Tibial nerve (tissue), 4 donors: ENCODE results near the gene NOS3. TPM values are rescaled to one million over a fixed set of nuclear protein-coding genes. Genes with fewer than 3 reads are reported as not detected.

ENCODE experiments used
- DNase-seq, 2 donors: peaks; one replicate each; pipeline ENCODE4 v3.0.0-alpha.2; 2019; ENCODE audit warnings: low spot score in 2 of 2
- H3K27ac ChIP-seq, 4 donors: fragments of 200-600 bp; sonication (generic) in 3 of 4; one replicate each; pipeline ENCODE4 v1.5.1; 2017 to 2019; ENCODE audit warnings: mild to moderate bottlenecking in 1 of 4
- H3K27me3 ChIP-seq, 2 donors: fragments of 200-600 bp; sonication (generic) in 1 of 2; one replicate each; pipeline versions ENCODE4 v1.5.1 to v1.6.0; 2017 to 2019
- H3K36me3 ChIP-seq, 3 donors: fragments of 200-600 bp; sonication (generic); one replicate each; pipeline ENCODE4 v1.5.1; 2018 to 2019
- H3K4me1 ChIP-seq, 4 donors: fragments of 200-600 bp; sonication (generic) in 3 of 4; one replicate each; pipeline ENCODE4 v1.5.1; 2017 to 2019
- H3K4me3 ChIP-seq, 4 donors: fragments of 200-600 bp; sonication (generic) in 3 of 4; one replicate each; pipeline ENCODE4 v1.5.1; 2017 to 2019; ENCODE audit warnings: mild to moderate bottlenecking in 1 of 4, moderate library complexity in 1 of 4
- H3K9me3 ChIP-seq, 4 donors: fragments of 200-600 bp; sonication (generic) in 3 of 4; one replicate each; pipeline ENCODE4 v1.5.1; 2017 to 2019
- EP300 ChIP-seq, 2 donors: sonication (generic); formaldehyde crosslinking; IDR thresholded peaks; one replicate each; pipeline ENCODE4 v1.6.1; 2017; ENCODE audit warnings: antibody characterized with exemption in 2 of 2, mild to moderate bottlenecking in 1 of 2
- POLR2A ChIP-seq, 2 donors: fragments of 450-650 bp; IDR thresholded peaks; one replicate each; pipeline ENCODE4 v1.6.1; 2017; ENCODE audit warnings: antibody characterized with exemption in 2 of 2, mild to moderate bottlenecking in 2 of 2, moderate library complexity in 2 of 2
- WGBS, 2 donors: methylation state at CpG; one replicate each; pipeline ENCODE4 v1.1.5; 2018; 5-methylcytosine and 5-hydroxymethylcytosine counted together
- total RNA-seq, 4 donors: library from RNA; depleted of rRNA; stranded (reverse); fragments of >200 nt; gene quantifications; one replicate each; pipeline ENCODE4 v1.1.0, GENCODE V29; 2016
- TF ChIP-seq, protein P1 (sequence below), 5 experiments: fragments of 200-600 bp in 3 of 5; fragments of 450-650 bp in 2 of 5; sonication (generic) in 3 of 5; IDR thresholded peaks; one replicate each; pipeline ENCODE4 v1.5.1; 2016 to 2019; ENCODE audit warnings: antibody characterized with exemption in 5 of 5, mild to moderate bottlenecking in 3 of 5, moderate library complexity in 2 of 5

NOS3 gene
- total RNA-seq, 4 donors from 2014 or later, result 20.3 to 38.1 (median 23.8) TPM

- H3K4me3 ChIP-seq, result no peak overlapping the region
- no peak overlapping the region for H3K27ac ChIP-seq
- TF ChIP-seq EP300 (IDR thresholded peaks at IDR 0.05), result no peak
- no peak for TF ChIP-seq POLR2A (IDR thresholded peaks at IDR 0.05)
- TF ChIP-seq, protein P1, sequence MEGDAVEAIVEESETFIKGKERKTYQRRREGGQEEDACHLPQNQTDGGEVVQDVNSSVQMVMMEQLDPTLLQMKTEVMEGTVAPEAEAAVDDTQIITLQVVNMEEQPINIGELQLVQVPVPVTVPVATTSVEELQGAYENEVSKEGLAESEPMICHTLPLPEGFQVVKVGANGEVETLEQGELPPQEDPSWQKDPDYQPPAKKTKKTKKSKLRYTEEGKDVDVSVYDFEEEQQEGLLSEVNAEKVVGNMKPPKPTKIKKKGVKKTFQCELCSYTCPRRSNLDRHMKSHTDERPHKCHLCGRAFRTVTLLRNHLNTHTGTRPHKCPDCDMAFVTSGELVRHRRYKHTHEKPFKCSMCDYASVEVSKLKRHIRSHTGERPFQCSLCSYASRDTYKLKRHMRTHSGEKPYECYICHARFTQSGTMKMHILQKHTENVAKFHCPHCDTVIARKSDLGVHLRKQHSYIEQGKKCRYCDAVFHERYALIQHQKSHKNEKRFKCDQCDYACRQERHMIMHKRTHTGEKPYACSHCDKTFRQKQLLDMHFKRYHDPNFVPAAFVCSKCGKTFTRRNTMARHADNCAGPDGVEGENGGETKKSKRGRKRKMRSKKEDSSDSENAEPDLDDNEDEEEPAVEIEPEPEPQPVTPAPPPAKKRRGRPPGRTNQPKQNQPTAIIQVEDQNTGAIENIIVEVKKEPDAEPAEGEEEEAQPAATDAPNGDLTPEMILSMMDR (IDR thresholded peaks at IDR 0.05), result no peak
- H3K27me3 ChIP-seq, result peaks cover 0 to 49% of the 10 kb centered on the region in 2 donors
- 88 to 91% methylated on average over 10 to 12 of the region's 12 CpGs for WGBS, 2 donors
- peaks cover 0 to 17% (median 0%) of the 10 kb centered on the region in 4 donors for H3K4me1 ChIP-seq
- no peak for DNase-seq
- H3K36me3 ChIP-seq, result no peaks in the 10 kb centered on the region
- H3K9me3 ChIP-seq, result no peaks in the 10 kb centered on the region
Observed at GRCh38 chr7:150999001-150999400, 8.2 kb downstream of the NOS3 start.

- no peaks in the 10 kb centered on the region for H3K36me3 ChIP-seq
- TF ChIP-seq, protein P1 (IDR thresholded peaks at IDR 0.05), result no peak
- TF ChIP-seq POLR2A (IDR thresholded peaks at IDR 0.05) (no peak), EP300 (IDR thresholded peaks at IDR 0.05) (no peak)
- no peak for DNase-seq
- H3K27me3 ChIP-seq, result peaks cover 0 to 50% of the 10 kb centered on the region in 2 donors
- no peaks in the 10 kb centered on the region for H3K9me3 ChIP-seq
- H3K27ac ChIP-seq, result no peak overlapping the region
- 84 to 92% methylated on average over 5 of the region's 5 CpGs for WGBS, 2 donors
- no peak overlapping the region for H3K4me3 ChIP-seq
- peaks cover 0 to 15% (median 0%) of the 10 kb centered on the region in 4 donors for H3K4me1 ChIP-seq
Observed at GRCh38 chr7:150999497-151000230, 8.8 kb downstream of the NOS3 start.

DNA sequence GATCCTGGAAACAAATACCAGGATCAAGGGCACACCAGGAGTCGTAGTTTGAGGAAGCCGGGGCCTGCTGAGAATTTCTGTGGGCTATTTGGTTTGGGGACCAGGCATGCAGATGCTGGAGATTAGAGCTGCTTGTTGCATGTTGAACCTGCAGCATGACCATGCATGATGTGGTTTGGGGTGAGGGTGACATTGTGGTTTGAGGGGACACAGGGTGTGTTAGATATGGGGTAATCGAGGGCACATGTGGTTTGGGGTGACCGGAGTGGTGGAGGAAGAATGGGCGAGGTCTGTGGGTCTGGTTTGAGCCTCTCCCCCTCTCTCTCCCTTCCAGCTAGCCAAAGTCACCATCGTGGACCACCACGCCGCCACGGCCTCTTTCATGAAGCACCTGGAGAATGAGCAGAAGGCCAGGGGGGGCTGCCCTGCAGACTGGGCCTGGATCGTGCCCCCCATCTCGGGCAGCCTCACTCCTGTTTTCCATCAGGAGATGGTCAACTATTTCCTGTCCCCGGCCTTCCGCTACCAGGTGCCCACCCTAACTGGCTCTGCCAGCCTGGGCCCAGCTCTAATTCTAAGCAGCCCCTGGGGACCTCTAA lies 10.2 kb downstream of the NOS3 start:
- Histone ChIP-seq H3K4me3 (no peak overlapping the region), H3K27me3 (peaks cover 0 to 49% of the 10 kb centered on the region in 2 donors), H3K27ac (no peak overlapping the region), H3K9me3 (no peaks in the 10 kb centered on the region), H3K4me1 (peaks cover 0 to 9% (median 0%) of the 10 kb centered on the region in 4 donors), H3K36me3 (no peaks in the 10 kb centered on the region)
- TF ChIP-seq, protein P1 (IDR thresholded peaks at IDR 0.05), result no peak
- TF ChIP-seq POLR2A (IDR thresholded peaks at IDR 0.05) (no peak), EP300 (IDR thresholded peaks at IDR 0.05) (no peak)
- WGBS, 2 donors, result 84 to 91% methylated on average over 13 of the region's 13 CpGs
- no peak for DNase-seq

- Histone ChIP-seq H3K9me3 (no peaks in the 10 kb centered on the region), H3K4me3 (no peak overlapping the region), H3K27me3 (peaks cover 0 to 44% of the 10 kb centered on the region in 2 donors), H3K4me1 (peaks cover 0 to 5% (median 0%) of the 10 kb centered on the region in 4 donors), H3K36me3 (no peaks in the 10 kb centered on the region), H3K27ac (no peak overlapping the region)
- no peak for TF ChIP-seq EP300 (IDR thresholded peaks at IDR 0.05)
- TF ChIP-seq, protein P1 (IDR thresholded peaks at IDR 0.05), result no peak
- TF ChIP-seq POLR2A (IDR thresholded peaks at IDR 0.05), result no peak
- 96 to 97% methylated on average over 15 to 16 of the region's 16 CpGs for WGBS, 2 donors
- no peak for DNase-seq
Observed at GRCh38 chr7:151001546-151001945, 10.7 kb downstream of the NOS3 start.

DNA sequence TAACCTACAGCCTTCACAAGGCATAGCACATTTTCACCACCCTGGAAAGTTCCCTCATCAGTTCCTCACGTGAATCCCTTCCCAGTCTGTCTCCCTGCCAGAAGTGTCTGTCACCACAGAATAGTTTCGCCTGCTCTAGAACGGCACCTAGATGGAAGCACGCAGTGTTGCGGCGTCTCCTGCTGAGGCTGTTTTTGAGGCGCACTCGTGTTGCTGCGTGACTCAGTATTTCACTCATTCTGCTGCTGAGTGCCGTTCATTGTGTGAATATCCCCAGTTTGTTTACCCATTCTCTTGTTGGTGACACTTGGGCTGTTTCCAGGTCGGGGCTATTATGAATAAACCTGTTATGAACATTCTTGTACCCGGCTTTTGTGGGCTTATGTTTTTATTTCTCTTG lies 12.8 kb downstream of the NOS3 start:
- peaks cover 0 to 38% of the 10 kb centered on the region in 2 donors for H3K27me3 ChIP-seq
- WGBS, 2 donors, result 55 to 72% methylated on average over 12 of the region's 12 CpGs
- H3K4me1 ChIP-seq, result peaks cover 0 to 13% (median 1%) of the 10 kb centered on the region in 4 donors
- TF ChIP-seq EP300 (IDR thresholded peaks at IDR 0.05) (no peak), POLR2A (IDR thresholded peaks at IDR 0.05) (no peak)
- no peak overlapping the region for H3K4me3 ChIP-seq
- no peaks in the 10 kb centered on the region for H3K9me3 ChIP-seq
- no peaks in the 10 kb centered on the region for H3K36me3 ChIP-seq
- no peak for DNase-seq
- no peak overlapping the region for H3K27ac ChIP-seq
